Neural cell (in vitro differentiated cells): ENCODE measurements around the gene SPPL2A. TPM values are rescaled to one million over a fixed set of nuclear protein-coding genes. Genes with fewer than 3 reads are reported as not detected.

Experiments
- H2AFZ ChIP-seq: fragments of 200-600, 300-800 bp; sonication (generic), shearing (Covaris generic); 2 replicates; pipeline ENCODE4 v1.6.0; 2014; ENCODE audit warnings: low read depth, mild to moderate bottlenecking, antibody characterized with exemption, low read length, moderate library complexity
- H3F3A ChIP-seq: fragments of 200-600 bp; shearing (Covaris generic); 2 replicates; pipeline ENCODE4 v1.6.1; 2016; ENCODE audit warnings: mild to moderate bottlenecking, moderate library complexity, mixed read lengths, antibody characterized with exemption, low read length; ENCODE audit not compliant: insufficient read depth, poor library complexity, severe bottlenecking
- H3K27ac ChIP-seq: fragments of 200-600, 300-800 bp; sonication (generic), shearing (Covaris generic); 2 replicates; pipeline ENCODE4 v1.5.1; 2014; ENCODE audit warnings: mild to moderate bottlenecking, low read length, moderate library complexity
- H3K27me3 ChIP-seq: fragments of 300-800, 200-600 bp; sonication (generic), shearing (Covaris generic); 2 replicates; pipeline ENCODE4 v1.6.0; 2014; ENCODE audit warnings: mild to moderate bottlenecking, low read depth, low read length, moderate library complexity; ENCODE audit not compliant: insufficient read depth
- H3K36me3 ChIP-seq: fragments of 300-800, 200-600 bp; sonication (generic), shearing (Covaris generic); 2 replicates; pipeline ENCODE4 v1.5.1; 2014; ENCODE audit warnings: mild to moderate bottlenecking, antibody characterized with exemption, low read length, moderate library complexity; ENCODE audit not compliant: insufficient read depth
- H3K4me2 ChIP-seq: fragments of 300-800, 200-600 bp; sonication (generic), shearing (Covaris generic); 2 replicates; pipeline ENCODE4 v1.6.0; 2014; ENCODE audit warnings: mild to moderate bottlenecking, low read length
- H3K4me3 ChIP-seq: fragments of 300-800, 200-600 bp; sonication (generic), shearing (Covaris generic); 2 replicates; pipeline ENCODE4 v1.5.1; 2014; ENCODE audit warnings: mild to moderate bottlenecking, low read length, moderate library complexity
- H3K79me2 ChIP-seq: fragments of 200-600 bp; shearing (Covaris generic); replicated peaks from 2 replicates; pipeline ENCODE4 v1.6.0; 2014; ENCODE audit warnings: mild to moderate bottlenecking, low read length, moderate library complexity; ENCODE audit not compliant: insufficient read depth
- H3K9ac ChIP-seq: fragments of 300-800, 200-600 bp; sonication (generic), shearing (Covaris generic); 2 replicates; pipeline ENCODE4 v1.6.1; 2016; ENCODE audit warnings: mild to moderate bottlenecking, low read length, mixed read lengths
- H3K9me2 ChIP-seq: fragments of 200-600 bp; shearing (Covaris generic); 2 replicates; pipeline ENCODE4 v1.6.1; 2016; ENCODE audit warnings: mild to moderate bottlenecking, low read length, mixed read lengths; ENCODE audit not compliant: insufficient read depth
- H3K9me3 ChIP-seq: fragments of 200-600, 300-800 bp; sonication (generic), shearing (Covaris generic); 2 replicates; pipeline ENCODE4 v1.6.1; 2016; ENCODE audit warnings: mild to moderate bottlenecking, mixed run types, low read length, moderate library complexity, mixed read lengths
- H4K20me1 ChIP-seq: fragments of 200-600 bp; shearing (Covaris generic); 2 replicates; pipeline ENCODE4 v1.6.1; 2016; ENCODE audit warnings: mild to moderate bottlenecking, mixed run types; ENCODE audit not compliant: insufficient read depth
- EP300 ChIP-seq: fragments of 450-650 bp; conservative IDR thresholded peaks from 2 replicates; pipeline ENCODE4 v1.6.1; 2014; ENCODE audit warnings: antibody characterized with exemption, mild to moderate bottlenecking, moderate library complexity; ENCODE audit not compliant: poor library complexity, severe bottlenecking
- EZH2 ChIP-seq: fragments of 200-600, 300-800 bp; shearing (Covaris generic), sonication (generic); IDR thresholded peaks from 2 replicates; pipeline ENCODE4 v1.6.1; 2014; ENCODE audit warnings: antibody characterized with exemption, low read length, borderline replicate concordance, mild to moderate bottlenecking; ENCODE audit not compliant: insufficient read depth, poor library complexity, severe bottlenecking
- MXI1 ChIP-seq: fragments of 450-650 bp; conservative IDR thresholded peaks from 2 replicates; pipeline ENCODE4 v1.6.1; 2014; ENCODE audit warnings: antibody characterized with exemption, mild to moderate bottlenecking; ENCODE audit not compliant: poor library complexity, severe bottlenecking
- POLR2AphosphoS5 ChIP-seq: IDR thresholded peaks from 2 replicates; pipeline ENCODE4 v1.6.1; 2012
- RAD21 ChIP-seq: fragments of 450-650 bp; conservative IDR thresholded peaks from 2 replicates; pipeline ENCODE4 v1.6.1; 2014; ENCODE audit warnings: antibody characterized with exemption, mild to moderate bottlenecking, moderate library complexity
- SMC3 ChIP-seq: fragments of 450-650 bp; conservative IDR thresholded peaks from 2 replicates; pipeline ENCODE4 v1.6.1; 2014; ENCODE audit warnings: antibody characterized with exemption, mild to moderate bottlenecking, moderate library complexity; ENCODE audit not compliant: poor library complexity
- TAF1 ChIP-seq: IDR thresholded peaks from 2 replicates; pipeline ENCODE4 v1.6.1; 2012; ENCODE audit warnings: low read depth
- polyA plus RNA-seq: library from polyadenylated mRNA; depleted of rRNA; stranded (reverse); fragments of >200 nt; gene quantifications from 2 replicates; pipeline ENCODE4 v1.2.3, GENCODE V29; 2014
- TF ChIP-seq, protein P1 (sequence below): IDR thresholded peaks from 2 replicates; pipeline ENCODE4 v1.6.1; 2012; ENCODE audit warnings: borderline replicate concordance
- TF ChIP-seq, protein P2 (sequence below): fragments of 450-650 bp; IDR thresholded peaks from 2 replicates; pipeline ENCODE4 v1.5.1; 2014; ENCODE audit warnings: antibody characterized with exemption, mild to moderate bottlenecking, moderate library complexity; ENCODE audit not compliant: poor library complexity, severe bottlenecking

Gene SPPL2A
- polyA plus RNA-seq, 1 donor from 2014 or later = 29.9 TPM

DNA sequence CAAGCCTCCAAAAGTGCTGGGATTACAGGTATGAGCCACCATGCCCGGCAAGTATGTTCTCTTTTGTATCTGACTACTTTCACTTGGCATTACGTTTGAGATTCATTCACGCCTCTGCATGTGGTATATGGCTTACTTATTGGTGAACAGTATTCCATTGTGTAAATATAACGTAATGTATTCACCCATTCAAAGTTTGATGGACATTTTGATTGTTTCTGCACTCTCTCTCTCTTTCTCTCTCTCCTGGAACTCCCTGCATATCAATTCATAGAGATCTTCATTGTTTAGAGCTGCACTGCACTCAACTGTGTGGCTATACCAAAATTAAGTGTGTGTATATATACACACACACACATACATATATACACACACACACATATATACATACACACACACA is 30.4 kb downstream of the SPPL2A start:
- no peak overlapping the region for H2AFZ ChIP-seq
- TF ChIP-seq POLR2AphosphoS5 (peak; percentile 33), EP300 (peak; percentile 69), SMC3 (peak; percentile 17), EZH2 (no peak), MXI1 (no peak), TAF1 (no peak), RAD21 (no peak)
- TF ChIP-seq, protein P1, sequence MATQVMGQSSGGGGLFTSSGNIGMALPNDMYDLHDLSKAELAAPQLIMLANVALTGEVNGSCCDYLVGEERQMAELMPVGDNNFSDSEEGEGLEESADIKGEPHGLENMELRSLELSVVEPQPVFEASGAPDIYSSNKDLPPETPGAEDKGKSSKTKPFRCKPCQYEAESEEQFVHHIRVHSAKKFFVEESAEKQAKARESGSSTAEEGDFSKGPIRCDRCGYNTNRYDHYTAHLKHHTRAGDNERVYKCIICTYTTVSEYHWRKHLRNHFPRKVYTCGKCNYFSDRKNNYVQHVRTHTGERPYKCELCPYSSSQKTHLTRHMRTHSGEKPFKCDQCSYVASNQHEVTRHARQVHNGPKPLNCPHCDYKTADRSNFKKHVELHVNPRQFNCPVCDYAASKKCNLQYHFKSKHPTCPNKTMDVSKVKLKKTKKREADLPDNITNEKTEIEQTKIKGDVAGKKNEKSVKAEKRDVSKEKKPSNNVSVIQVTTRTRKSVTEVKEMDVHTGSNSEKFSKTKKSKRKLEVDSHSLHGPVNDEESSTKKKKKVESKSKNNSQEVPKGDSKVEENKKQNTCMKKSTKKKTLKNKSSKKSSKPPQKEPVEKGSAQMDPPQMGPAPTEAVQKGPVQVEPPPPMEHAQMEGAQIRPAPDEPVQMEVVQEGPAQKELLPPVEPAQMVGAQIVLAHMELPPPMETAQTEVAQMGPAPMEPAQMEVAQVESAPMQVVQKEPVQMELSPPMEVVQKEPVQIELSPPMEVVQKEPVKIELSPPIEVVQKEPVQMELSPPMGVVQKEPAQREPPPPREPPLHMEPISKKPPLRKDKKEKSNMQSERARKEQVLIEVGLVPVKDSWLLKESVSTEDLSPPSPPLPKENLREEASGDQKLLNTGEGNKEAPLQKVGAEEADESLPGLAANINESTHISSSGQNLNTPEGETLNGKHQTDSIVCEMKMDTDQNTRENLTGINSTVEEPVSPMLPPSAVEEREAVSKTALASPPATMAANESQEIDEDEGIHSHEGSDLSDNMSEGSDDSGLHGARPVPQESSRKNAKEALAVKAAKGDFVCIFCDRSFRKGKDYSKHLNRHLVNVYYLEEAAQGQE = no peak
- TF ChIP-seq, protein P2, sequence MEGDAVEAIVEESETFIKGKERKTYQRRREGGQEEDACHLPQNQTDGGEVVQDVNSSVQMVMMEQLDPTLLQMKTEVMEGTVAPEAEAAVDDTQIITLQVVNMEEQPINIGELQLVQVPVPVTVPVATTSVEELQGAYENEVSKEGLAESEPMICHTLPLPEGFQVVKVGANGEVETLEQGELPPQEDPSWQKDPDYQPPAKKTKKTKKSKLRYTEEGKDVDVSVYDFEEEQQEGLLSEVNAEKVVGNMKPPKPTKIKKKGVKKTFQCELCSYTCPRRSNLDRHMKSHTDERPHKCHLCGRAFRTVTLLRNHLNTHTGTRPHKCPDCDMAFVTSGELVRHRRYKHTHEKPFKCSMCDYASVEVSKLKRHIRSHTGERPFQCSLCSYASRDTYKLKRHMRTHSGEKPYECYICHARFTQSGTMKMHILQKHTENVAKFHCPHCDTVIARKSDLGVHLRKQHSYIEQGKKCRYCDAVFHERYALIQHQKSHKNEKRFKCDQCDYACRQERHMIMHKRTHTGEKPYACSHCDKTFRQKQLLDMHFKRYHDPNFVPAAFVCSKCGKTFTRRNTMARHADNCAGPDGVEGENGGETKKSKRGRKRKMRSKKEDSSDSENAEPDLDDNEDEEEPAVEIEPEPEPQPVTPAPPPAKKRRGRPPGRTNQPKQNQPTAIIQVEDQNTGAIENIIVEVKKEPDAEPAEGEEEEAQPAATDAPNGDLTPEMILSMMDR = no peak
- no peak overlapping the region for H3K9ac ChIP-seq
- peaks cover 14% of the 10 kb centered on the region for H3K36me3 ChIP-seq
- no peak overlapping the region for H3K4me3 ChIP-seq
- no peaks in the 10 kb centered on the region for H3K9me2 ChIP-seq
- no peaks in the 10 kb centered on the region for H4K20me1 ChIP-seq
- no peaks in the 10 kb centered on the region for H3K79me2 ChIP-seq
- no peaks in the 10 kb centered on the region for H3F3A ChIP-seq
- no peak overlapping the region for H3K4me2 ChIP-seq
- H3K27me3 ChIP-seq = no peaks in the 10 kb centered on the region
- H3K27ac ChIP-seq = peak overlapping the region; percentile 42
- H3K9me3 ChIP-seq = no peaks in the 10 kb centered on the region

DNA sequence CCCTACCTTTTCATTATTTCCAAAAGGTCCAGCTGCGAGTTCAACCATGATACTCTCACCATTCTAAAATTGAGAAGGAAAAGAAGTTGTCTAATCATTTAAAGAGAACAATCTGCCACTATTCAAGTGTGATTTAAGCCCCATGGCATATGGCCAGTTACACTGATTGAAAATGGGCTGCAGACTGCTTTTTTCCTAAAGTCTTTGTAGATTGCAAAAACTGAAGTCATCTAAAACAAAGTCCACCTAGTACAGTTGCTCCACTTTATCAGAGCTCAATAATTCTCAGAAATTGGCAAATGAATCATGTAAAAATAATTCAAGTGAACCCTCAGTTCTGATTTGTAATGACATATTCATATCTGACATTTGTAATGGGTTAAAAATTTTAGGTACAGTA is 39.2 kb downstream of the SPPL2A start:
- Histone ChIP-seq H3K27me3 (no peaks in the 10 kb centered on the region), H4K20me1 (no peaks in the 10 kb centered on the region), H3K4me2 (no peak overlapping the region), H2AFZ (no peak overlapping the region), H3K4me3 (no peak overlapping the region), H3K36me3 (no peaks in the 10 kb centered on the region), H3K9me2 (no peaks in the 10 kb centered on the region), H3K79me2 (no peaks in the 10 kb centered on the region), H3F3A (no peaks in the 10 kb centered on the region), H3K27ac (no peak overlapping the region), H3K9me3 (no peaks in the 10 kb centered on the region), H3K9ac (no peak overlapping the region)
- TF ChIP-seq, protein P2 = no peak
- TF ChIP-seq MXI1 (no peak), POLR2AphosphoS5 (no peak), EZH2 (no peak), RAD21 (no peak), TAF1 (no peak), EP300 (no peak), SMC3 (no peak)
- TF ChIP-seq, protein P1 = no peak
